LNCaP clone FGC (cell line): ENCODE data around the gene KIF26A.

ENCODE experiments used
- DNase-seq: peaks from one replicate; pipeline ENCODE4 v3.0.0-alpha.2; 2011; ENCODE audit warnings: low read depth
- H3K4me3 ChIP-seq: 2 replicates; pipeline ENCODE4 v1.5.1; 2011; ENCODE audit warnings: mild to moderate bottlenecking, low read depth, low read length, control low read depth
- TF ChIP-seq, protein P1 (sequence below): IDR thresholded peaks from 2 replicates; pipeline ENCODE4 v1.5.1; 2012; ENCODE audit warnings: mild to moderate bottlenecking; ENCODE audit not compliant: control insufficient read depth, insufficient read depth; ENCODE audit errors: extremely low read depth

The KIF26A gene

DNA sequence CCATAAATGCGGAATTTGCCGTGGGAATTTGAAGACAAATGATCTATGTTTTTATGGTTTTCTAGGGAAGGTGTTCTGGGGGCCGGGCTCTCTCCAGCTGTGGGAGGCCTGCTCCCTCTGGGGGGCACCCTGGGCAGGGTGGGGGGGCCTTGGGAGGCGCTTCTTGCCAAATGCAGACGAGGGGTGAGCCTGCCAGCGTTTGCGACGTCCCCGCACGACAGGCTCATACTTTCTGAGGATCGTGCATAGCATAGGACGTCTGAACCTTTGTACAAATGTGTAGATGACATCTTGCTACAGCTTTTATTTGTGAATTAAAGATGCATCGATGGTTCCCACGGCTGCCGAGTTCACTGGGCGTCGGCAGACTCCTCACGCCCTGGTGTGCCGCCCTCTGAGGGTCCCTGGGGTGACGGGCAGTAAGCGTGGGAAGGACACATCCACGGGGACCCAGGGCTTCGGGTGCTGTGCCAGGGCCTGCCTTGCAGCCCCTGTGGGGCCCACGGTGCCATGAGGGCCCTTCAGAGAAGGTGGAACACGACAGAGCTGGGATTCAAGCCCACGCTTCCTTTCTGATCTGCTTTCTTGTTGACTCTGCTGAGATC, 42.3 kb downstream of the KIF26A start:
- DNase-seq = no peak
- TF ChIP-seq, protein P1, sequence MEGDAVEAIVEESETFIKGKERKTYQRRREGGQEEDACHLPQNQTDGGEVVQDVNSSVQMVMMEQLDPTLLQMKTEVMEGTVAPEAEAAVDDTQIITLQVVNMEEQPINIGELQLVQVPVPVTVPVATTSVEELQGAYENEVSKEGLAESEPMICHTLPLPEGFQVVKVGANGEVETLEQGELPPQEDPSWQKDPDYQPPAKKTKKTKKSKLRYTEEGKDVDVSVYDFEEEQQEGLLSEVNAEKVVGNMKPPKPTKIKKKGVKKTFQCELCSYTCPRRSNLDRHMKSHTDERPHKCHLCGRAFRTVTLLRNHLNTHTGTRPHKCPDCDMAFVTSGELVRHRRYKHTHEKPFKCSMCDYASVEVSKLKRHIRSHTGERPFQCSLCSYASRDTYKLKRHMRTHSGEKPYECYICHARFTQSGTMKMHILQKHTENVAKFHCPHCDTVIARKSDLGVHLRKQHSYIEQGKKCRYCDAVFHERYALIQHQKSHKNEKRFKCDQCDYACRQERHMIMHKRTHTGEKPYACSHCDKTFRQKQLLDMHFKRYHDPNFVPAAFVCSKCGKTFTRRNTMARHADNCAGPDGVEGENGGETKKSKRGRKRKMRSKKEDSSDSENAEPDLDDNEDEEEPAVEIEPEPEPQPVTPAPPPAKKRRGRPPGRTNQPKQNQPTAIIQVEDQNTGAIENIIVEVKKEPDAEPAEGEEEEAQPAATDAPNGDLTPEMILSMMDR = no peak
- H3K4me3 ChIP-seq = no peak overlapping the region

DNA sequence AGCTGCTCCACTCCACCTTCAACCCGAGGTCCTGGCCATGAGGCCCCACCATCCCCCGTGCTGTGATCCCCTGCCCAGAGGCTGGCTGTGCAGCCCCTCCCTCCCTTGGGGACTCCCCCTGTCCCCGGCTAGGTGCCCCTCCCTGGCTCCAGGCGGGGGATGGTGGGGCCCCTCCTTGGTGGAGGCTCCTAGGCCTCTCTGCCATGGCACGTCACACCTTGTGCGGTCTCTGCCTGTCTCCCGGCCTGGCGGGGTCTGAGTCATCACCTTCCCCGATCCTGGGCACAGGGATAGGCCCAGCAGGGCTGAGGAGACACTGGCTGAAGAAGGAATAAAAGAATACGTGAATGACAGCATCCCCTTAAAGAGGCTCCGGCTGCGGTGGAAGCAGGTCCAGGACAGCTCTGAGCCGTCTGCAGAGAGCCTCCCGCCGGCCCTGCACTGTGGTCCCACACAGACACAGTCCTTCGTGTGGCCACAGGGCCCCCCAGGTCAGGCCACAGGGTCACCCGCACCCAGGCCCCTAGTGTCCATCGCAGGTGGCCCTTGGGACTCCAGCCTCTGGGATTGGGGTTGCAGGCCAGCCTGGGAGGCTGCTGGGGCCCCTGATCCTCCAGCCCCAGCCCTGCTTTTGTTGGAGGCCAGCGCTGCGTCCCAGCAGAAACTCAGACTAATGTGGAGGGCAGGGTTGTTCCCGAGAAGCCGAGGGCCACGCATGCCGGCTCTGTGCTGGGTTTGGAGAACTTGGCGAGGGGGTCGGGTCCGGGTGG, 43.6 kb downstream of the KIF26A start:
- TF ChIP-seq, protein P1 = no peak
- H3K4me3 ChIP-seq = no peak overlapping the region
- DNase-seq = no peak

DNA sequence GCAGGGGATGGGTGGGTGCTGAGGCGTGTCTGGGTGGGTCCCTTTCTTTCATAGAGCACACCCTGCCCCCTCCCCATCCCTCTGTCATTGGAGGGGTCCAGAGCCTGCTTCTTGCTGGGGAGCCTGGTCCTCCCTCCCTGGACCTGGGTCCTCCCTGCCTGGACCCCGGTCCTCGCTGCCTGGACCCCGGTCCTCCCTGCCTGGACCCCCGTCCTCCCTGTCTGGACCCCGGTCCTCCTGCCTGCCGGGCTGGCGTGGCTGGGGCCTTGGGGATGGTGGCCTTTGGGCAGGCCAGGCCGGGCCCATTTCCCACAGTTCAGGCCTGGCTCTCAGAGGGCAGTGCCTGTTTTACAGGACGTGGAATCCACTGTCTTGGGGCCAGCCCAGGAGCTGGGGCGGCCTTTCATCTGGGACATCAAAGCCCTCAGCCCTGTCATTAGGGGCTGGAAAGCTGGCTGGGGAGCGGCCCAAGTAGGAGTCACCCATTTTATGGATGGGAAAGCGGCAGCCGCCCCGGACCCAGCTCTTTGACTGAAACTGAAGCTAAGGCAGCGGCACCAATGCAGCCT, 44.6 kb downstream of the KIF26A start:
- DNase-seq = no peak

DNA sequence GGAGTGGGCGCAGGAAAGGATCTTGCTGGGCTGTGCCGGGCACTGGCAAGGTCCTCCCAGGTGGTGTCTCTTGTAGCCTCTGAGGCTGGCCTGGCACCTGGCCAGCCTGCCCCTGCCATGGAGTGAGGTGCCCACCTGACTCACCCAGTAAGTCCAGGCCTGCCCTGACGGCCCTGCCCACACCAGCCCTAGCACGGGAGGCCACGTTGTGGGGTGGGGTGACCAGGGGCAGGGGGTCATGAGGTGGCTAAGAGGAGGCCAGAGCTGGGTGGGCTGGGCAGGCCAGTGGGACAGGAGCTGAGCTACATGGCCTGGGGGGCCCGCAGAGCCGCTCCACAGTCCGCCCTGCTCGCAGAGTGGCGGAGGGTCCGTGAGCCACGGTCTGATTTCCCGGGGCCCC, 45.4 kb downstream of the KIF26A start:
- H3K4me3 ChIP-seq = no peak overlapping the region
- TF ChIP-seq, protein P1 = no peak
- no peak for DNase-seq

More for the DNA sequence above, 44.6 kb downstream of the KIF26A start:
- no peak overlapping the region for H3K4me3 ChIP-seq
- TF ChIP-seq, protein P1 = no peak

DNA sequence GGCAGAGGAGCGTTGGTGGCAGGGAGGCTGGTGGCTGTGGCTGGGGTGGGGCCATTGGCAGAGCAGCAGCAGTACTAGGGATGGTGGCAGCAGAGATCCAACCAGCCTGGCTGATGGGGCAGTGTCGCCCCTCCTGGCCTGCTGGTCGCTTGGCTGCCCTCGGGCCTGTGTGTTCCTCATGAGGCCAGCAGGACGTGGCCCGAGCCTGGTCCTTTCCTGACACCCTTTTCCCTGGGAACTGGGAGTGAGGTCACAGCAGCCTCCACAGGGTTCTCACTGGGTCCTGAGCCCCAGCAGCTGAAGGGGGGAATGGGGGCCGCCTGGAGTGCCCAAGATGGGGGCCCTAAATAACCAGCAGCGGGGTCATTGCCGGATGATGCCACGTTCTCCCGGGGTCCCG, 46.1 kb downstream of the KIF26A start:
- no peak for DNase-seq
- no peak overlapping the region for H3K4me3 ChIP-seq
- TF ChIP-seq, protein P1 = no peak

- DNase-seq = peak; percentile 8
- TF ChIP-seq, protein P1 = no peak
- no peak overlapping the region for H3K4me3 ChIP-seq
Observed at GRCh38 chr14:104184911-104185499, 46.6 kb downstream of the KIF26A start.
